Pancreas (tissue), 10 donors: ENCODE results near the gene GRAMD1A. TPM values are rescaled to one million over a fixed set of nuclear protein-coding genes. Genes with fewer than 3 reads are reported as not detected.
"Not testable (repeated sequence)": the region's sequence is repeated elsewhere in the genome, so short reads cannot be mapped to it uniquely, and the experiment has no call there.

Experiments used
- ATAC-seq, 4 donors: fragments of 200-7000 bp; cut with Tn5 transposase; one replicate each; pipeline versions ENCODE4 v1.8.0 to v1.9.1; 2020; ENCODE audit warnings: mild to moderate bottlenecking in 4 of 4, moderate library complexity in 4 of 4
- DNase-seq, 6 donors: peaks; one replicate each; pipeline ENCODE4 v3.0.0-alpha.2; 2020
- FAIRE-seq: peaks from 2 replicates; lab custom pipeline; 2012; peaks lifted over from hg19 to GRCh38; lab: Jason Lieb, UNC
- H3K27ac ChIP-seq, 4 donors: fragments of 200-600 bp; sonication (generic); 1 replicate in 3 of 4; 2 replicates in 1 of 4; pipeline versions ENCODE4 v1.5.0 to v1.8.0; 2020
- H3K27me3 ChIP-seq, 4 donors: fragments of 200-600 bp; one replicate each; pipeline ENCODE4 v1.8.0; 2021
- H3K36me3 ChIP-seq, 3 donors: fragments of 200-600 bp; sonication (generic) in 1 of 3; one replicate each; pipeline versions ENCODE4 v1.5.0 to v1.8.0; 2020 to 2021
- H3K4me1 ChIP-seq, 3 donors: fragments of 200-600 bp; one replicate each; pipeline ENCODE4 v1.8.0; 2021
- H3K4me3 ChIP-seq, 4 donors: fragments of 200-600 bp; sonication (generic) in 2 of 4; one replicate each; pipeline versions ENCODE4 v1.5.0 to v1.8.0; 2020 to 2021
- H3K9me3 ChIP-seq, 4 donors: fragments of 200-600 bp; one replicate each; pipeline ENCODE4 v1.8.0; 2021
- CTCF ChIP-seq, 4 donors: fragments of 200-600 bp; sonication (generic) in 3 of 4; IDR thresholded peaks; one replicate each; pipeline versions ENCODE4 v1.5.0 to v1.8.0; 2021; ENCODE audit warnings: antibody characterized with exemption in 4 of 4
- WGBS, 2 donors: extraction: QIAGEN DNeasy Blood & Tissue Kit; methylation state at CpG; one replicate each; pipeline ENCODE4 v1.1.7; 2013; 5-methylcytosine and 5-hydroxymethylcytosine counted together
- intact Hi-C, 3 donors: fragments of 100-400 bp; cut with DNase I; formaldehyde crosslinking; loops; one replicate each; pipeline versions ENCODE4 v1.11.1 to v1.14.2; 2022
- polyA plus RNA-seq, 2 donors: library from polyadenylated mRNA; stranded (reverse); fragments of 200-250 nt; gene quantifications; one replicate each; pipeline ENCODE4 v1.2.3, GENCODE V29; 2013
- total RNA-seq, 6 donors: library from RNA; stranded (reverse); fragmentation: NEBNext Ultra II Directional in 4 of 6; extraction: Animal tissue kit (Norgen Biotek cat#: 25700) in 4 of 6; gene quantifications; one replicate each; pipeline versions ENCODE4 v1.2.1 to v1.2.4, GENCODE V29; 2021 to 2023
- donor health status: healthy with polysubstance abuse.
- donor health status: DM: no; HTN: no; CAD: no; lungs with moderate emphysema.
- donor health status: DM: no; HTN: no; CAD: no.
- donor health status: control.
- donor health status: control.
- donor health status: Bipolar disorder and iron deficiency.
- donor health status: DM: yes; HTN: yes; CAD: no.
- donor health status: DM: no; HTN: no; CAD: no.
- donor health status: DM: no; HTN: no; CAD: no.
- donor health status: DM: yes; HTN: yes; CAD: no.

The GRAMD1A gene
- total and polyA plus RNA-seq, 8 donors, result 47.3 to 137 (median 87.4) TPM

GRCh38 chr19:35002037-35002535, 2.0 kb downstream of the GRAMD1A start:
- H3K27ac ChIP-seq, result peak overlapping the region in 2 of 4 donors; percentile 96 to 99
- FAIRE-seq (no peak), DNase-seq (peak in 2 of 6 donors; percentile 20 to 30), ATAC-seq (no peak)
- no peaks in the 10 kb centered on the region for H3K9me3 ChIP-seq
- H3K4me3 ChIP-seq, result peak overlapping the region in 2 of 4 donors; percentile 85 to 95
- no peaks in the 10 kb centered on the region for H3K36me3 ChIP-seq
- intact Hi-C loops, result no loop called here
- 91 to 95% methylated on average over 11 of the region's 11 CpGs for WGBS, 2 donors
- no peaks in the 10 kb centered on the region for H3K27me3 ChIP-seq
- H3K4me1 ChIP-seq, result peaks cover 15 to 40% (median 33%) of the 10 kb centered on the region in 3 donors
- TF ChIP-seq CTCF (IDR thresholded peaks at IDR 0.05), result no peak

- intact Hi-C loops, result no loop called here
- peak in 3 of 6 donors; percentile 4 to 62 (median 28) for DNase-seq
- Histone ChIP-seq H3K27me3 (no peaks in the 10 kb centered on the region), H3K36me3 (peaks cover 0 to 5% (median 5%) of the 10 kb centered on the region in 3 donors), H3K9me3 (no peaks in the 10 kb centered on the region), H3K4me3 (no peak overlapping the region), H3K27ac (peak overlapping the region in 1 of 4 donors; percentile 69), H3K4me1 (peaks cover 15 to 48% (median 27%) of the 10 kb centered on the region in 3 donors)
- ATAC-seq, result no peak
- WGBS, 2 donors, result 87 to 90% methylated on average over 18 of the region's 18 CpGs
- TF ChIP-seq CTCF (IDR thresholded peaks at IDR 0.05), result no peak
- FAIRE-seq, result no peak
Measured at GRCh38 chr19:35004517-35005255, 4.6 kb downstream of the GRAMD1A start.

GRCh38 chr19:35005256-35005977, 5.3 kb downstream of the GRAMD1A start:
- H3K9me3 ChIP-seq, result no peaks in the 10 kb centered on the region
- H3K27ac ChIP-seq, result peak overlapping the region; percentile 23 to 69 (median 56)
- H3K36me3 ChIP-seq, result peaks cover 5 to 12% (median 12%) of the 10 kb centered on the region in 3 donors
- 84% methylated on average over 11 of the region's 11 CpGs for WGBS, 2 donors
- TF ChIP-seq CTCF (IDR thresholded peaks at IDR 0.05), result no peak
- intact Hi-C loops, result no loop called here
- no peak overlapping the region for H3K4me3 ChIP-seq
- DNase-seq, result peak in 3 of 6 donors; percentile 10 to 37 (median 31)
- ATAC-seq, result no peak
- peaks cover 15 to 48% (median 26%) of the 10 kb centered on the region in 3 donors for H3K4me1 ChIP-seq
- no peaks in the 10 kb centered on the region for H3K27me3 ChIP-seq
- no peak for FAIRE-seq

- 45 to 50% methylated on average over 6 of the region's 6 CpGs for WGBS, 2 donors
- Histone ChIP-seq H3K36me3 (peaks cover 5 to 17% (median 15%) of the 10 kb centered on the region in 3 donors), H3K27ac (peak overlapping the region; percentile 23 to 69 (median 56)), H3K4me1 (peaks cover 15 to 48% (median 26%) of the 10 kb centered on the region in 3 donors)
- intact Hi-C loops, FAIRE-seq, H3K4me3 ChIP-seq, ATAC-seq, H3K27me3 ChIP-seq, H3K9me3 ChIP-seq: not testable (repeated sequence)
- DNase-seq, result peak in 2 of 6 donors; percentile 6 to 18
Measured at GRCh38 chr19:35006007-35006341, 5.9 kb downstream of the GRAMD1A start.

- intact Hi-C loops, result no loop called here
- H3K27me3 ChIP-seq, result no peaks in the 10 kb centered on the region
- WGBS, 2 donors, result 27 to 30% methylated on average over 15 of the region's 15 CpGs
- no peak for TF ChIP-seq CTCF (IDR thresholded peaks at IDR 0.05)
- peak overlapping the region; percentile 23 to 69 (median 56) for H3K27ac ChIP-seq
- H3K4me3 ChIP-seq, result no peak overlapping the region
- FAIRE-seq, result no peak
- peaks cover 5 to 19% (median 15%) of the 10 kb centered on the region in 3 donors for H3K36me3 ChIP-seq
- peaks cover 15 to 48% (median 26%) of the 10 kb centered on the region in 3 donors for H3K4me1 ChIP-seq
- no peaks in the 10 kb centered on the region for H3K9me3 ChIP-seq
- peak; percentile 89 to 92 (median 90) for ATAC-seq
- DNase-seq, result peak in 5 of 6 donors; percentile 80 to 91 (median 86)
Measured at GRCh38 chr19:35006342-35006998, 6.3 kb downstream of the GRAMD1A start.
